Sigmoid colon (tissue), 7 donors: ENCODE results near the gene EVI2B. TPM values are rescaled to one million over a fixed set of nuclear protein-coding genes. Genes with fewer than 3 reads are reported as not detected.
"Not testable (repeated sequence)": the region's sequence is repeated elsewhere in the genome, so short reads cannot be mapped to it uniquely, and the experiment has no call there.

Experiments used
- DNase-seq: peaks from one replicate; pipeline ENCODE4 v3.0.0-alpha.2; 2019
- H3K27ac ChIP-seq, 4 donors: fragments of 200-600 bp; sonication (generic); one replicate each; pipeline ENCODE4 v1.5.1; 2016 to 2019; ENCODE audit warnings: mild to moderate bottlenecking in 1 of 4
- H3K27me3 ChIP-seq, 3 donors: fragments of 200-600 bp; sonication (generic); one replicate each; pipeline ENCODE4 v1.5.1; 2019; ENCODE audit warnings: mild to moderate bottlenecking in 1 of 3
- H3K36me3 ChIP-seq, 4 donors: fragments of 200-600 bp; sonication (generic); one replicate each; pipeline ENCODE4 v1.5.1; 2016 to 2019
- H3K4me1 ChIP-seq, 4 donors: fragments of 200-600 bp; sonication (generic); one replicate each; pipeline ENCODE4 v1.5.1; 2017 to 2019
- H3K4me3 ChIP-seq, 4 donors: fragments of 200-600 bp; sonication (generic); one replicate each; pipeline ENCODE4 v1.5.1; 2017 to 2019; ENCODE audit warnings: mild to moderate bottlenecking in 2 of 4, moderate library complexity in 1 of 4
- H3K9me3 ChIP-seq, 4 donors: fragments of 200-600 bp in 3 of 4; sonication (generic) in 3 of 4; one replicate each; pipeline versions ENCODE4 v1.5.1 to v1.6.1; 2013 to 2019
- EP300 ChIP-seq, 4 donors: sonication (generic); formaldehyde crosslinking; IDR thresholded peaks; one replicate each; pipeline ENCODE4 v1.6.1; 2017; ENCODE audit warnings: antibody characterized with exemption in 4 of 4
- POLR2A ChIP-seq, 2 donors: fragments of 450-650 bp; IDR thresholded peaks; one replicate each; pipeline ENCODE4 v1.6.1; 2016; ENCODE audit warnings: antibody characterized with exemption in 2 of 2, mild to moderate bottlenecking in 2 of 2, moderate library complexity in 2 of 2
- POLR2AphosphoS5 ChIP-seq, 4 donors: sonication (generic); formaldehyde crosslinking; IDR thresholded peaks; one replicate each; pipeline ENCODE4 v1.6.1; 2017; ENCODE audit warnings: antibody characterized with exemption in 4 of 4
- WGBS, 2 donors: extraction: QIAGEN DNeasy Blood & Tissue Kit; methylation state at CpG; one replicate each; pipeline ENCODE4 v1.1.7; 2013; 5-methylcytosine and 5-hydroxymethylcytosine counted together
- intact Hi-C: fragments of 100-400 bp; cut with DNase I; formaldehyde crosslinking; loops from one replicate; pipeline ENCODE4 v1.15.1; 2023
- polyA plus RNA-seq, 3 donors: library from polyadenylated mRNA; stranded (reverse); fragments of 200-250 nt; gene quantifications; one replicate each; pipeline ENCODE4 v1.2.3, GENCODE V29; 2013
- total RNA-seq, 4 donors: library from RNA; depleted of rRNA; stranded (reverse); fragments of >200 nt; gene quantifications; one replicate each; pipeline ENCODE4 v1.1.0, GENCODE V29; 2016
- TF ChIP-seq, protein P1 (sequence below), 4 experiments: fragments of 450-650 bp in 3 of 4; fragments of 200-600 bp in 1 of 4; IDR thresholded peaks; one replicate each; pipeline ENCODE4 v1.5.1; 2016 to 2019; ENCODE audit warnings: antibody characterized with exemption in 4 of 4, mild to moderate bottlenecking in 3 of 4, moderate library complexity in 2 of 4
- donor health status: healthy with polysubstance abuse.
- donor health status: Bipolar disorder and iron deficiency.
- donor health status: healthy.

Gene EVI2B
- total and polyA plus RNA-seq, 7 donors = 6.9 to 30.8 (median 15.5) TPM

DNA sequence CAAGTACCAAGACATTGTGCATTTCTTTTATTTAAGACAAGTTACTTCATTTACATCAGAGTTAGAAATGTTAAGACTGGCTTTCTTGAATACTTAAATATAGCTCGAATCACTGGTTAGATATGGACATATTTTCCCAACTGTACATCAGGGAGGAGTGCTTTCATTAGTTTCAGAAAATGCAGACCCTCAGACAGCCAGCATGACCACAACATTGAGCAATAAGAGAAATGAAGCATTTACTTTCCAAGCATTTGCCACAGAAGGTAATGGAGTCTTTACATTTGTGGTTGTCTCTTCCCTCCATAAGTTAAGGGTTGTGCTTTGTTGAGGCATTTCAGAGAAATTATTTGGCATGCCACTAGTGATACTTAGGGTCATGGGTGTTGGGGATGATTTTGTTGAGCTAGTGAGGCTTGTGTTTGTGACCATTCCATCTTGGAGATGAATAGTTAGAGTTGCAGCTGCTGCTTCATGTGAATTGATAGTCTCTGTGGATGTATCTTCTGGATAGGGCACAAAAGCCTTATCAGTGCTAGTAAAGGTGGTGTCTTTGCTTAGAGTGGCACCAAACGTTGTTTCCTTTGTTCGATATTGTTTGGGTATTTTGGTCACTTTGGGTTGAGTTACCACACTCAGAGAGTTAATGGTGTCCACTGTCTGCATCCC, 18.9 kb downstream of the EVI2B start:
- Histone ChIP-seq H3K27me3 (no peaks in the 10 kb centered on the region), H3K4me1 (no peaks in the 10 kb centered on the region), H3K9me3 (no peaks in the 10 kb centered on the region), H3K27ac (no peak overlapping the region), H3K36me3 (peaks cover 0 to 6% (median 0%) of the 10 kb centered on the region in 4 donors), H3K4me3 (no peak overlapping the region)
- no peak for DNase-seq
- intact Hi-C loops = no loop called here
- 89 to 90% methylated on average over 3 of the region's 3 CpGs for WGBS, 2 donors
- TF ChIP-seq POLR2AphosphoS5 (IDR thresholded peaks at IDR 0.05) (no peak), EP300 (IDR thresholded peaks at IDR 0.05) (no peak), POLR2A (IDR thresholded peaks at IDR 0.05) (no peak)
- TF ChIP-seq, protein P1, sequence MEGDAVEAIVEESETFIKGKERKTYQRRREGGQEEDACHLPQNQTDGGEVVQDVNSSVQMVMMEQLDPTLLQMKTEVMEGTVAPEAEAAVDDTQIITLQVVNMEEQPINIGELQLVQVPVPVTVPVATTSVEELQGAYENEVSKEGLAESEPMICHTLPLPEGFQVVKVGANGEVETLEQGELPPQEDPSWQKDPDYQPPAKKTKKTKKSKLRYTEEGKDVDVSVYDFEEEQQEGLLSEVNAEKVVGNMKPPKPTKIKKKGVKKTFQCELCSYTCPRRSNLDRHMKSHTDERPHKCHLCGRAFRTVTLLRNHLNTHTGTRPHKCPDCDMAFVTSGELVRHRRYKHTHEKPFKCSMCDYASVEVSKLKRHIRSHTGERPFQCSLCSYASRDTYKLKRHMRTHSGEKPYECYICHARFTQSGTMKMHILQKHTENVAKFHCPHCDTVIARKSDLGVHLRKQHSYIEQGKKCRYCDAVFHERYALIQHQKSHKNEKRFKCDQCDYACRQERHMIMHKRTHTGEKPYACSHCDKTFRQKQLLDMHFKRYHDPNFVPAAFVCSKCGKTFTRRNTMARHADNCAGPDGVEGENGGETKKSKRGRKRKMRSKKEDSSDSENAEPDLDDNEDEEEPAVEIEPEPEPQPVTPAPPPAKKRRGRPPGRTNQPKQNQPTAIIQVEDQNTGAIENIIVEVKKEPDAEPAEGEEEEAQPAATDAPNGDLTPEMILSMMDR (IDR thresholded peaks at IDR 0.05) = no peak

DNA sequence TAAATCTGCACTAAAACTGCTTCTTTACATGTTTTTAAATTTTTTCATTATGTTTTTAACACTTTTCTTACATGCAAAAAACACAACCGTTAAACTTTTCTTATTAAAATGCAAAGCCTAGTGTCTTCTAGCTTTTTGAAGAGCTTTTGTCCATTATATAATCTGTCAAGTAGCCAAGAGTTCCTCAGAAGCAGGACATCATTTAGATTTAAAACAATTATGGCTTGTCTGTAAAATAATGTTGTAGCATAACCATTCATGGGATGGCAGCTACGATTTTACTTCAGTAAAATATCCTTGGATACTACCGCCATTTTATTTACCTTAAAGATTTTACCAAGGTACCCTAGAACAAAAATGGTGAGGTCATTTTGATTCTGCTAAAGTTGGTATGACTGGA, 19.6 kb downstream of the EVI2B start:
- TF ChIP-seq POLR2AphosphoS5 (IDR thresholded peaks at IDR 0.05) = no peak
- no peak for TF ChIP-seq EP300 (IDR thresholded peaks at IDR 0.05)
- no peak for TF ChIP-seq POLR2A (IDR thresholded peaks at IDR 0.05)
- Histone ChIP-seq H3K9me3 (no peaks in the 10 kb centered on the region), H3K4me3 (no peak overlapping the region), H3K4me1 (no peaks in the 10 kb centered on the region), H3K27ac (no peak overlapping the region), H3K36me3 (peaks cover 0 to 6% (median 0%) of the 10 kb centered on the region in 4 donors), H3K27me3 (no peaks in the 10 kb centered on the region)
- WGBS, 2 donors = 89 to 93% methylated on average over 3 of the region's 3 CpGs
- intact Hi-C loops = no loop called here
- DNase-seq = no peak

DNA sequence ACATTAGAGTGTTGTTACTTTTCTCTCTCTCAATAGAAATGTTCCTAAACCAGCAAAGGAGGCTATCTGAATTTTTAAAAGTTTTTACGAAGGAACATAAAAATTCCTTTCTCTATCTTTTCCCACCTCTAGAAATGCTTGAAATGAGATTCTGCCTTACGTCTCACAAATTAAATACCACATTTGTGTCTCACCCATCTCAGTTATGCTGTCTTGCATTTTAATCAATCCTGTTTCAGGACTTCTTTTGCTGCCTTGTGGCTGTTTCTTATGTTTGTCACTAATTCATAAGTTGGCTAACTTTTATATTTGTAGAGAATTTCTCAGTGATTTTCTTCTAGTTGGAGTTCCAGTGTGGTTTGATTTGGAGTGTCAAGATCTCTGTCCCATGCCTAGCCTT, 20.3 kb downstream of the EVI2B start:
- TF ChIP-seq POLR2A (IDR thresholded peaks at IDR 0.05) (no peak), POLR2AphosphoS5 (IDR thresholded peaks at IDR 0.05) (no peak), EP300 (IDR thresholded peaks at IDR 0.05) (no peak)
- TF ChIP-seq, protein P1 (IDR thresholded peaks at IDR 0.05) = no peak
- intact Hi-C loops = no loop called here
- Histone ChIP-seq H3K4me3 (no peak overlapping the region), H3K36me3 (peaks cover 0 to 6% (median 0%) of the 10 kb centered on the region in 4 donors), H3K4me1 (no peaks in the 10 kb centered on the region), H3K27ac (no peak overlapping the region), H3K27me3 (no peaks in the 10 kb centered on the region), H3K9me3 (no peaks in the 10 kb centered on the region)
- DNase-seq = no peak
- 91 to 98% methylated on average over 2 of the region's 2 CpGs for WGBS, 2 donors

DNA sequence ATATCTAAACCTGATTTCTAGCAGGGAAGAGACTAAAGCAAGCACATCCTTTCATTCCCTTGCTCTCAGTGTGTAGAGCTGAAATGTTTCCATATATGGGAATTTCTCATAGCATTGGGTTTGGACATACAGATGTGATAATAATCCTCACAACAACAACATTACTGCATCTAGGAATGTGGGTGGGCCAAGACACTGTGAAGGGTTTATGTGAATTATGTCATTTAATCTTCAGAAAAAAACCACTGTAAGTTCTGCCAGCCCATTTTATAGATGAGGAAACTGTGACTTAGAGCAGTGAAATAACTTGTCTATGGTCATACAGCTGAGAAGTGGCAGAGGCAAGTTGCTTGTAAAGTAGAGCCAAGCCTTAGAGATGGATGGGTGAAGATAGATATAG, 22.0 kb downstream of the EVI2B start:
- TF ChIP-seq EP300 (IDR thresholded peaks at IDR 0.05) = no peak
- TF ChIP-seq, protein P1 (IDR thresholded peaks at IDR 0.05) = no peak
- TF ChIP-seq POLR2AphosphoS5 (IDR thresholded peaks at IDR 0.05) = no peak
- TF ChIP-seq POLR2A (IDR thresholded peaks at IDR 0.05) = no peak
- Histone ChIP-seq H3K4me1 (no peaks in the 10 kb centered on the region), H3K27ac (no peak overlapping the region), H3K27me3 (no peaks in the 10 kb centered on the region), H3K36me3 (peaks cover 0 to 14% (median 0%) of the 10 kb centered on the region in 4 donors), H3K9me3 (no peaks in the 10 kb centered on the region), H3K4me3 (no peak overlapping the region)
- no peak for DNase-seq
- intact Hi-C loops = no loop called here

DNA sequence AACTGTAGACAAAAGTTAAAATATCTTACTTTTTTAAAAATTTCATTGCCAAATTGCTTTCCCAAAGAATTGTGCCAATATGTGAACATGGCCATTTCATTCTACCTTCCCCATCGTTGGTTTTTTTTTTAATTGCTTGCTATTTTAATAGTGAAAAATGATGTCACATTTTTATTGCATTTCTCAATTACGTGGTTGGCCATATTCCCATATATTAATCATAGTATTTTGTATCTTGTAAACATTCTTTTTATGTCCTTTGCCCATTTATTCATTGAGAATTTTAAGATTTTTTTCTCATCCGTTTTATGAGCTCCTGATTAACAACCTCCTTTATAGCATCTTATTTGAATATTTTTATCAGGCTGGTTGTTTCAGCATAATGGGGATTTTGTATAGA, 24.1 kb downstream of the EVI2B start:
- H3K4me1 ChIP-seq = no peaks in the 10 kb centered on the region
- WGBS, 2 donors = 64 to 72% methylated on average over 3 of the region's 3 CpGs
- H3K9me3 ChIP-seq = no peaks in the 10 kb centered on the region
- H3K4me3 ChIP-seq = no peak overlapping the region
- intact Hi-C loops = no loop called here
- H3K27ac ChIP-seq = no peak overlapping the region
- H3K36me3 ChIP-seq = peaks cover 0 to 17% (median 0%) of the 10 kb centered on the region in 4 donors
- no peaks in the 10 kb centered on the region for H3K27me3 ChIP-seq
- no peak for TF ChIP-seq EP300 (IDR thresholded peaks at IDR 0.05)
- no peak for TF ChIP-seq POLR2AphosphoS5 (IDR thresholded peaks at IDR 0.05)
- no peak for TF ChIP-seq POLR2A (IDR thresholded peaks at IDR 0.05)
- TF ChIP-seq, protein P1 (IDR thresholded peaks at IDR 0.05) = no peak
- DNase-seq = no peak

DNA sequence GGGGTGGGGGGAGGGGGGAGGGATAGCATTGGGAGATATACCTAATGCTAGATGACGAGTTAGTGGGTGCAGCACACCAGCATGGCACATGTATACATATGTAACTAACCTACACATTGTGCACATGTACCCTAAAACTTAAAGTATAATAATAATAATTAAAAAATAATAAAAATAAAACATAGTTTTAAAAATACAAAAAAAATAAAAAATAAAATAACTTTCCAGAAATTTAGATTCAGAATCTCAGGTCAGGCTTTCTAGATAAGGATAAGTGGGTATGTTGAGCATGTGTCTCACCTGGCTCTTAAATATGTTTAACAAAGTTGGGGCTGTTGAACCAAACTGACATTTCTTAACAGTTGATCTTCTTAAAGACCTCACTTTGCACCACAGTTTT, 25.9 kb downstream of the EVI2B start:
- H3K4me3 ChIP-seq, H3K27me3 ChIP-seq, DNase-seq, H3K4me1 ChIP-seq, intact Hi-C loops, H3K27ac ChIP-seq, H3K9me3 ChIP-seq: not testable (repeated sequence)
- 73 to 86% methylated on average over 1 of the region's 1 CpG for WGBS, 2 donors
- peaks cover 0 to 17% (median 0%) of the 10 kb centered on the region in 4 donors for H3K36me3 ChIP-seq
